Osteoblast (primary cell): Measurements from ENCODE around the gene ACAD11. TPM values are rescaled to one million over a fixed set of nuclear protein-coding genes. Genes with fewer than 3 reads are reported as not detected.

ENCODE experiments used
- DNase-seq: peaks from one replicate; pipeline ENCODE4 v3.0.0; 2011; ENCODE audit warnings: low spot score, mixed read lengths; ENCODE audit not compliant: insufficient read length; ENCODE audit errors: missing footprints
- H2AFZ ChIP-seq: 2 replicates; pipeline ENCODE4 v1.6.0; 2011; ENCODE audit warnings: mild to moderate bottlenecking, low read length
- H3K27ac ChIP-seq: 2 replicates; pipeline ENCODE4 v1.5.1; 2011; ENCODE audit warnings: mild to moderate bottlenecking, low read depth, low read length, moderate library complexity
- H3K27me3 ChIP-seq: 2 replicates; pipeline ENCODE4 v1.6.0; 2012; ENCODE audit warnings: mild to moderate bottlenecking, control low read depth, inconsistent platforms, low read length, moderate library complexity; ENCODE audit not compliant: insufficient read depth
- H3K36me3 ChIP-seq: 2 replicates; pipeline ENCODE4 v1.5.1; 2011; ENCODE audit warnings: mild to moderate bottlenecking, low read length, control low read depth, moderate library complexity; ENCODE audit not compliant: insufficient read depth
- H3K4me1 ChIP-seq: 2 replicates; pipeline ENCODE4 v1.5.1; 2011; ENCODE audit warnings: mild to moderate bottlenecking, low read length, control low read depth, moderate library complexity; ENCODE audit not compliant: insufficient read depth
- H3K4me2 ChIP-seq: 2 replicates; pipeline ENCODE4 v1.6.0; 2011; ENCODE audit warnings: mild to moderate bottlenecking, low read length; ENCODE audit not compliant: insufficient read depth
- H3K4me3 ChIP-seq: fragments of 200-600 bp; sonication (generic); 3 replicates; pipeline ENCODE4 v1.5.1; 2012; ENCODE audit warnings: mild to moderate bottlenecking, low read length, inconsistent platforms; ENCODE audit not compliant: insufficient read depth
- H3K79me2 ChIP-seq: 2 replicates; pipeline ENCODE4 v1.6.0; 2012; ENCODE audit warnings: mild to moderate bottlenecking, low read length, control low read depth, inconsistent platforms; ENCODE audit not compliant: insufficient read depth
- H3K9me3 ChIP-seq: 2 replicates; pipeline ENCODE4 v1.5.1; 2011; ENCODE audit warnings: low read depth, low read length, control low read depth
- H4K20me1 ChIP-seq: 2 replicates; pipeline ENCODE4 v1.6.0; 2012; ENCODE audit warnings: mild to moderate bottlenecking, low read length, control low read depth; ENCODE audit not compliant: insufficient read depth
- CTCF ChIP-seq: IDR thresholded peaks from 2 replicates; pipeline ENCODE4 v1.5.1; 2011; ENCODE audit warnings: mild to moderate bottlenecking, low read depth, low read length, moderate library complexity; ENCODE audit errors: extremely low read depth
- total RNA-seq: library from RNA; depleted of rRNA; stranded (reverse); fragments of >200 nt; gene quantifications from 2 replicates; pipeline ENCODE4 v1.2.3, GENCODE V29; 2012

Gene ACAD11
- total RNA-seq, 1 donor: 31.1 TPM

GRCh38 chr3:132537297-132537696 lies 122.3 kb downstream of the ACAD11 start:
- Histone ChIP-seq H3K36me3 (peaks cover 12% of the 10 kb centered on the region), H3K9me3 (no peaks in the 10 kb centered on the region), H3K27me3 (no peaks in the 10 kb centered on the region), H3K79me2 (peaks cover 3% of the 10 kb centered on the region), H3K4me3 (no peak overlapping the region), H2AFZ (no peak overlapping the region), H3K4me2 (no peak overlapping the region), H4K20me1 (no peaks in the 10 kb centered on the region), H3K27ac (no peak overlapping the region), H3K4me1 (peaks cover 10% of the 10 kb centered on the region)
- no peak for TF ChIP-seq CTCF
- DNase-seq: no peak

DNA sequence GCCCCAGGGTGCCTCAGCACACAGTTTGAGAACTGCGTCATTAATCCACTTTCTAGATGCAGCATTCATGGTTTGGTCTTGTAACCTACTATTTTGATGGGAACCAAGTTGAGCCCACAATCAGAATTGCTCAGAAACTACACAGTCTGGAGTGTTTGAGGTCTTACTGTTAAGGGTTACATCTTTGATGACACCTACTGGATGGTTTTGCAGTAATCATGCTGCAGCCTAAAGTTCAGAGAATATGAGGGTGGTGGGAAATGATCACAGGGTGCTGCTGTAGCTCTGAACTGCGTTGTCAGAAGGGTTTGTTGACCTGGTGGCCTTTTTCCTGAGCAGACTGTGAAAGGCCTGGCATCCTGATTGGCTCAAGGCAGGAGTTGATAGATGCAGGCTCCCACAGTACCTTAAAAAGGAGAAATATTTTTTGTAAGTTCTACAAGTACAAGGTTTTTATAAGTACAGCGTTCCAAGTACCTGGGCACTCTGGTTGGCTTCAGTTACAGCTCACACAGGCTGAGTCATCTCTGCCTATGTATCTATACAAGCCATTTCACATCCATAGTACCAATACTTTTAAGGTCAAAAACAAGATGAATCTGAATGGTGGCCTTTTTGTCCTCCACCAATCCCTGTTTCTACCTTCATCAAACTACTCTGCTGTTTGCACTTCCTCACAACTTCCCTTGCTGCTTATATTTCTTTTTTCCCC lies 123.0 kb downstream of the ACAD11 start:
- DNase-seq: no peak
- no peak overlapping the region for H3K4me2 ChIP-seq
- no peaks in the 10 kb centered on the region for H3K27me3 ChIP-seq
- no peaks in the 10 kb centered on the region for H3K9me3 ChIP-seq
- H4K20me1 ChIP-seq: no peaks in the 10 kb centered on the region
- TF ChIP-seq CTCF: no peak
- peaks cover 7% of the 10 kb centered on the region for H3K4me1 ChIP-seq
- peaks cover 3% of the 10 kb centered on the region for H3K79me2 ChIP-seq
- peak overlapping the region; percentile 35 for H2AFZ ChIP-seq
- H3K27ac ChIP-seq: peak overlapping the region; percentile 78
- H3K4me3 ChIP-seq: no peak overlapping the region
- H3K36me3 ChIP-seq: peaks cover 12% of the 10 kb centered on the region

DNA sequence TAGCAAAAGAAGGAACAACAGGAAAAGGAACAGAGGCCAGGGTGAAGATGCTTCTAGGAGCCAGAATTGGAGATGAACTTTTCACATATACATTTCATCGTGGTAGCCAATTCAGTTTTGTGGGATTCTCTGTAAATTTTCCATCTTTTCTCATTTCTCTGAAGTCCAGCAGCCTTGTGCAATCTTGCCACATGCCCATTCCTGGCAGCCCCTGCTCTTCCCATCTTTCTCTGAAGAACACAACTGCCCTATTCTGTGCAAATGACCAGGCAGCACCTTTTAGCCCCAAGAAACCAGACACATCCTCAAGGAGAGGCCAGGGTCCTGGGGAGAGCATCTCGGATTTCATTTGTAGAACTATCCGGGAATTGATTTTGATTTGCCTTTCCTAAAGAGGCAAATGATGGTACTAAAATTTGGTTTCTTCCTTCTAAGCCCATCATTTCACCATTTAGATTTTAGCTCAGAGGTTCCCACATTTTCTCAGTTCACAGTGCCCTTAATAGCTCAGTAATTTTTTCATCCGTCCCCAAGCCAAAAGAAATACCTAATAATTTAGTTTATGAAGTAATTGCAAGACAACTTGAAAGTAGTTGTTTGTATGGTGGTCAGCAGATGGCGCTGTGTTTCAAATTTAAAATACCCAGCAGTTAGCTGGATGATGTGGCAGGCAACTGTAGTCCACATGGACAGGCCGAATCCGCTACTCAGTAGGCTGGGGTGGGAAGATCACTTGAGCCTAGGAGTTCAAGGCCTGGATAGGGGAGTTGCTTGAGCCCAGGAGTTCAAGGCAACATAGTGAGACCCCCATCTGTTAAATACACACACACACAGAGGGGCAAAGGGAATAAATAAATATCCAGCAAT lies 123.8 kb downstream of the ACAD11 start:
- Histone ChIP-seq H3K79me2 (peaks cover 3% of the 10 kb centered on the region), H3K4me2 (no peak overlapping the region), H3K27ac (peak overlapping the region; percentile 78), H3K27me3 (no peaks in the 10 kb centered on the region), H2AFZ (peak overlapping the region; percentile 35), H3K9me3 (no peaks in the 10 kb centered on the region), H3K4me3 (no peak overlapping the region), H4K20me1 (no peaks in the 10 kb centered on the region), H3K4me1 (peaks cover 7% of the 10 kb centered on the region), H3K36me3 (peaks cover 17% of the 10 kb centered on the region)
- no peak for DNase-seq
- TF ChIP-seq CTCF: peak; percentile 62

DNA sequence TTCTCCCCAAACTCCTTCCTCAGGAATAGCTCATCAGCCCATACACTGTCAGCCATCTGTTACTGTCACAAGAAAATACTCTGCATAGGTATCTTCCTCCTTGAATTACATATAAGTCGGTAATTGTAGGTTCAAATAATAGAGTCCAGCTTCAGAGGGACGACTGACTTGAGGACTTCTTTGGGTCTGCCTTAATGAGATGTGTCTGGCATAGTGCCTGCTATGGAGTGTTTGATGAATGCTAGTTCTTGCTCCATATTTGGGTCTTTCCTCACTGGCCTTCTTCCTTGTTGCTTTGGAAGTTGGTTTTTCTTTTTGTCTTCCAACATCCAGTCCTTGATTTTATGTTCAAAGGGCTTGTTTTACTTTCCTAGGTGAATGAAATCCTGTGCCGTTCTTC lies 129.0 kb downstream of the ACAD11 start:
- Histone ChIP-seq H3K36me3 (peaks cover 47% of the 10 kb centered on the region), H3K9me3 (no peaks in the 10 kb centered on the region), H2AFZ (no peak overlapping the region), H3K4me3 (no peak overlapping the region), H4K20me1 (no peaks in the 10 kb centered on the region), H3K79me2 (no peaks in the 10 kb centered on the region), H3K27me3 (no peaks in the 10 kb centered on the region), H3K4me1 (no peaks in the 10 kb centered on the region), H3K27ac (no peak overlapping the region), H3K4me2 (no peak overlapping the region)
- DNase-seq: no peak
- no peak for TF ChIP-seq CTCF
